HG03039 (cell line): ENCODE measurements around the gene TFB2M.

ENCODE experiments used
- ATAC-seq: cut with Tn5 transposase; IDR thresholded peaks from one replicate; pipeline ENCODE4 v1.9.1; 2021; ENCODE audit warnings: mild to moderate bottlenecking, moderate library complexity; ENCODE audit not compliant: unreplicated experiment

TFB2M gene

GRCh38 chr1:246559310-246559709, 6.8 kb downstream of the TFB2M start:
- ATAC-seq, result no peak

GRCh38 chr1:246558041-246558440, 8.0 kb downstream of the TFB2M start:
- ATAC-seq, result no peak

GRCh38 chr1:246554201-246554600, 11.9 kb downstream of the TFB2M start:
- ATAC-seq, result no peak

- no peak for ATAC-seq
These were observed 14.0 kb downstream of the TFB2M start for GRCh38 chr1:246552110-246552509.

GRCh38 chr1:246550402-246550801, 15.7 kb downstream of the TFB2M start:
- no peak for ATAC-seq

GRCh38 chr1:246549665-246550064, 16.4 kb downstream of the TFB2M start:
- ATAC-seq, result no peak

- no peak for ATAC-seq
These were observed 22.1 kb downstream of the TFB2M start for GRCh38 chr1:246544001-246544400.

GRCh38 chr1:246540738-246541491, 25.1 kb downstream of the TFB2M start:
- ATAC-seq, result no peak

GRCh38 chr1:246537887-246538286, 28.2 kb downstream of the TFB2M start:
- ATAC-seq, result no peak

GRCh38 chr1:246537441-246537840, 28.6 kb downstream of the TFB2M start:
- ATAC-seq, result no peak

GRCh38 chr1:246534114-246534513, 31.9 kb downstream of the TFB2M start:
- ATAC-seq, result no peak

GRCh38 chr1:246533371-246533905, 32.6 kb downstream of the TFB2M start:
- no peak for ATAC-seq

GRCh38 chr1:246532519-246532918, 33.5 kb downstream of the TFB2M start:
- ATAC-seq, result no peak

- no peak for ATAC-seq
These were observed 35.6 kb downstream of the TFB2M start for GRCh38 chr1:246530482-246530881.

GRCh38 chr1:246528933-246529731, 36.9 kb downstream of the TFB2M start:
- ATAC-seq, result no peak

GRCh38 chr1:246527402-246528088, 38.5 kb downstream of the TFB2M start:
- ATAC-seq, result no peak

GRCh38 chr1:246526915-246527314, 39.1 kb downstream of the TFB2M start:
- no peak for ATAC-seq

- no peak for ATAC-seq
These were observed 39.7 kb downstream of the TFB2M start for GRCh38 chr1:246526380-246526779.

- no peak for ATAC-seq
These were observed 46.5 kb downstream of the TFB2M start for GRCh38 chr1:246519514-246519913.

GRCh38 chr1:246518456-246519205, 47.4 kb downstream of the TFB2M start:
- no peak for ATAC-seq

- ATAC-seq, result no peak
These were observed 48.7 kb downstream of the TFB2M start for GRCh38 chr1:246517391-246517790.
